HL-60 (cell line): ENCODE measurements around the gene RIC8A.

ENCODE experiments used
- CTCF ChIP-seq: IDR thresholded peaks from one replicate; pipeline ENCODE4 v1.5.1; 2011; ENCODE audit warnings: low read length, control low read depth, inconsistent platforms; ENCODE audit not compliant: insufficient read depth
- GABPA ChIP-seq: IDR thresholded peaks from 2 replicates; pipeline ENCODE4 v1.6.1; 2012; ENCODE audit warnings: low read depth
- POLR2AphosphoS5 ChIP-seq: IDR thresholded peaks from 2 replicates; pipeline ENCODE4 v1.6.1; 2012; ENCODE audit warnings: low read depth
- REST ChIP-seq: IDR thresholded peaks from 2 replicates; pipeline ENCODE4 v1.6.1; 2012; ENCODE audit warnings: low read depth; ENCODE audit not compliant: insufficient replicate concordance

- no peak for TF ChIP-seq CTCF
- TF ChIP-seq REST = no peak
- no peak for TF ChIP-seq POLR2AphosphoS5
- no peak for TF ChIP-seq GABPA
Observed at GRCh38 chr11:206002-206384, 1.5 kb upstream of the RIC8A start.
